Aorta (tissue), 5 donors: Measurements from ENCODE around the gene BTBD2. TPM values are rescaled to one million over a fixed set of nuclear protein-coding genes. Genes with fewer than 3 reads are reported as not detected.

Experiments
- ATAC-seq: fragments of 200-7000 bp; cut with Tn5 transposase; one replicate; pipeline ENCODE4 v1.9.1; 2022; ENCODE audit warnings: moderate library complexity; ENCODE audit not compliant: low FRiP score
- DNase-seq, 2 donors: peaks; one replicate each; pipeline ENCODE4 v3.0.0-alpha.2; 2020
- H3K27ac ChIP-seq, 2 donors: one replicate each; pipeline ENCODE4 v1.5.1; 2013; ENCODE audit warnings: low read length in 2 of 2, mild to moderate bottlenecking in 2 of 2, moderate library complexity in 2 of 2, control low read depth in 1 of 2, inconsistent platforms in 1 of 2, low read depth in 1 of 2
- H3K27me3 ChIP-seq, 2 donors: one replicate each; pipeline ENCODE4 v1.6.1; 2013; ENCODE audit warnings: control low read depth in 1 of 2, low read length in 1 of 2, mild to moderate bottlenecking in 1 of 2, moderate library complexity in 1 of 2; ENCODE audit not compliant: insufficient read depth in 2 of 2, control insufficient read depth in 1 of 2
- H3K36me3 ChIP-seq, 2 donors: one replicate each; pipeline ENCODE4 v1.6.1; 2013; ENCODE audit warnings: control low read depth in 1 of 2, low read length in 1 of 2, mild to moderate bottlenecking in 1 of 2; ENCODE audit not compliant: insufficient read depth in 2 of 2, control insufficient read depth in 1 of 2
- H3K4me1 ChIP-seq, 2 donors: one replicate each; pipeline ENCODE4 v1.6.1; 2013; ENCODE audit warnings: low read length in 2 of 2, control low read depth in 1 of 2, mild to moderate bottlenecking in 1 of 2, moderate library complexity in 1 of 2; ENCODE audit not compliant: insufficient read depth in 2 of 2, control insufficient read depth in 1 of 2
- H3K4me3 ChIP-seq, 2 donors: one replicate each; pipeline ENCODE4 v1.5.1; 2013; ENCODE audit warnings: low read length in 2 of 2, control low read depth in 1 of 2, mild to moderate bottlenecking in 1 of 2
- H3K9me3 ChIP-seq: one replicate; pipeline ENCODE4 v1.6.1; 2013; ENCODE audit warnings: mild to moderate bottlenecking, low read length; ENCODE audit not compliant: control insufficient read depth
- WGBS, 2 donors: extraction: QIAGEN DNeasy Blood & Tissue Kit; methylation state at CpG; one replicate each; pipeline ENCODE4 v1.1.7; 2013; 5-methylcytosine and 5-hydroxymethylcytosine counted together
- intact Hi-C, 2 donors: fragments of 100-400 bp; cut with DNase I; formaldehyde crosslinking; loops; one replicate each; pipeline versions ENCODE4 v1.14.2 to v1.15.0; 2022
- polyA plus RNA-seq, 2 donors: library from polyadenylated mRNA; stranded (reverse); fragments of 200-250 nt; gene quantifications; one replicate each; pipeline ENCODE4 v1.2.3, GENCODE V29; 2013
- total RNA-seq, 2 donors: library from RNA; stranded (reverse); fragmentation: NEBNext Ultra II Directional; extraction: Animal tissue kit (Norgen Biotek cat#: 25700); gene quantifications; one replicate each; pipeline ENCODE4 v1.2.1, GENCODE V29; 2021
- donor health status: healthy with polysubstance abuse.
- donor health status: Bipolar disorder and iron deficiency.
- donor health status: DM: no; HTN: no; CAD: no.
- donor health status: DM: no; HTN: no; CAD: no.
- donor health status: DM: yes; HTN: yes; CAD: no.

Gene BTBD2
- total and polyA plus RNA-seq, 4 donors: 27.5 to 62.7 (median 51.5) TPM

GRCh38 chr19:2051773-2052704 lies 36.5 kb upstream of the BTBD2 start:
- Histone ChIP-seq H3K36me3 (no peaks in the 10 kb centered on the region), H3K27ac (no peak overlapping the region), H3K4me1 (peaks cover 0 to 4% of the 10 kb centered on the region in 2 donors), H3K27me3 (peaks cover 0 to 2% of the 10 kb centered on the region in 2 donors), H3K9me3 (no peaks in the 10 kb centered on the region), H3K4me3 (no peak overlapping the region)
- DNase-seq: no peak
- 56% methylated on average over 18 of the region's 18 CpGs for WGBS, 2 donors
- no peak for ATAC-seq
- intact Hi-C loops: no loop called here

- peak; percentile 94 to 98 for DNase-seq
- no peaks in the 10 kb centered on the region for H3K36me3 ChIP-seq
- H3K27me3 ChIP-seq: peaks cover 0 to 2% of the 10 kb centered on the region in 2 donors
- H3K9me3 ChIP-seq: no peaks in the 10 kb centered on the region
- H3K4me1 ChIP-seq: peaks cover 0 to 4% of the 10 kb centered on the region in 2 donors
- peak within 1 kb of the TSS; percentile 85 for H3K4me3 ChIP-seq
- peak; percentile 87 for ATAC-seq
- peak within 1 kb of the TSS in 1 of 2 donors; percentile 72 for H3K27ac ChIP-seq
- 2 to 4% methylated on average over 38 to 93 of the region's 93 CpGs for WGBS, 2 donors
- intact Hi-C loops: no loop called here
Measured at GRCh38 chr19:2050991-2051772, 35.7 kb upstream of the BTBD2 start, which contains the start of gene MKNK2. MKNK2 (minus strand) TSS chr19:2051244; CDS start chr19:2050851, 393 bp downstream.

GRCh38 chr19:2050349-2050990 lies 35.0 kb upstream of the BTBD2 start:
- H3K9me3 ChIP-seq: no peaks in the 10 kb centered on the region
- intact Hi-C loops: no loop called here
- peak overlapping the region in 1 of 2 donors; percentile 72 for H3K27ac ChIP-seq
- DNase-seq (peak in 1 of 2 donors; percentile 64), ATAC-seq (peak; percentile 13)
- WGBS, 2 donors: 0 to 1% methylated on average over 46 to 49 of the region's 49 CpGs
- peak overlapping the region; percentile 85 for H3K4me3 ChIP-seq
- H3K27me3 ChIP-seq: peaks cover 0 to 2% of the 10 kb centered on the region in 2 donors
- peaks cover 0 to 4% of the 10 kb centered on the region in 2 donors for H3K4me1 ChIP-seq
- H3K36me3 ChIP-seq: no peaks in the 10 kb centered on the region

GRCh38 chr19:2049741-2050348 lies 34.3 kb upstream of the BTBD2 start:
- peaks cover 0 to 2% of the 10 kb centered on the region in 2 donors for H3K27me3 ChIP-seq
- peak; percentile 82 to 89 for DNase-seq
- peak overlapping the region in 1 of 2 donors; percentile 72 for H3K27ac ChIP-seq
- intact Hi-C loops: no loop called here
- H3K36me3 ChIP-seq: no peaks in the 10 kb centered on the region
- H3K4me3 ChIP-seq: peak overlapping the region; percentile 85
- no peaks in the 10 kb centered on the region for H3K9me3 ChIP-seq
- WGBS, 2 donors: 0% methylated on average over 14 to 16 of the region's 16 CpGs
- H3K4me1 ChIP-seq: peaks cover 0 to 4% of the 10 kb centered on the region in 2 donors
- peak; percentile 85 for ATAC-seq

GRCh38 chr19:2048959-2049740 lies 33.6 kb upstream of the BTBD2 start:
- peaks cover 0 to 2% of the 10 kb centered on the region in 2 donors for H3K27me3 ChIP-seq
- peaks cover 0 to 4% of the 10 kb centered on the region in 2 donors for H3K4me1 ChIP-seq

GRCh38 chr19:2048104-2048958 lies 32.8 kb upstream of the BTBD2 start:
- ATAC-seq (no peak), DNase-seq (peak in 1 of 2 donors; percentile 46)
- H3K4me3 ChIP-seq: no peak overlapping the region
- peak overlapping the region in 1 of 2 donors; percentile 6 for H3K27ac ChIP-seq
- H3K9me3 ChIP-seq: no peaks in the 10 kb centered on the region
- no peaks in the 10 kb centered on the region for H3K36me3 ChIP-seq
- H3K27me3 ChIP-seq: peaks cover 0 to 2% of the 10 kb centered on the region in 2 donors
- WGBS, 2 donors: 64% methylated on average over 17 of the region's 17 CpGs
- intact Hi-C loops: no loop called here
- peaks cover 0 to 4% of the 10 kb centered on the region in 2 donors for H3K4me1 ChIP-seq

More at GRCh38 chr19:2048959-2049740, 33.6 kb upstream of the BTBD2 start:
- DNase-seq (peak; percentile 75 to 81), ATAC-seq (peak; percentile 13)
- Histone ChIP-seq H3K9me3 (no peaks in the 10 kb centered on the region), H3K27ac (peak overlapping the region; percentile 6 to 72), H3K36me3 (no peaks in the 10 kb centered on the region), H3K4me3 (peak overlapping the region; percentile 85)
- intact Hi-C loops: no loop called here
- 10 to 14% methylated on average over 26 to 27 of the region's 27 CpGs for WGBS, 2 donors
